Smooth muscle cell (in vitro differentiated cells): ENCODE measurements around the gene KMT2B. TPM values are rescaled to one million over a fixed set of nuclear protein-coding genes. Genes with fewer than 3 reads are reported as not detected.
A peak's percentile ranks its signal among the peaks of the same experiment; 100 is the strongest.

Source experiments
- DNase-seq: peaks from one replicate; lab custom pipeline; 2025; ENCODE audit not compliant: unreplicated experiment; lab: John Stamatoyannopoulos, UW
- H2AFZ ChIP-seq: fragments of 200-600 bp; sonication (generic); 2 replicates; pipeline ENCODE4 v1.6.0; 2016; ENCODE audit warnings: antibody characterized with exemption, low read depth, mild to moderate bottlenecking
- H3F3A ChIP-seq: fragments of 200-600 bp; sonication (generic); 2 replicates; pipeline ENCODE4 v1.6.0; 2017; ENCODE audit warnings: antibody characterized with exemption, low read depth
- H3K27ac ChIP-seq: fragments of 200-600 bp; sonication (generic); 2 replicates; pipeline ENCODE4 v1.5.1; 2016; ENCODE audit warnings: low read depth, mild to moderate bottlenecking
- H3K27me3 ChIP-seq: fragments of 200-600 bp; sonication (generic); 2 replicates; pipeline ENCODE4 v1.6.1; 2016; ENCODE audit warnings: low read depth, mild to moderate bottlenecking
- H3K36me3 ChIP-seq: fragments of 200-600 bp; sonication (generic); 2 replicates; pipeline ENCODE4 v1.5.1; 2016; ENCODE audit warnings: low read depth
- H3K4me1 ChIP-seq: fragments of 200-600 bp; sonication (generic); 2 replicates; pipeline ENCODE4 v1.5.1; 2016; ENCODE audit warnings: low read depth
- H3K4me2 ChIP-seq: fragments of 200-600 bp; sonication (generic); 2 replicates; pipeline ENCODE4 v1.6.0; 2016; ENCODE audit warnings: mild to moderate bottlenecking
- H3K4me3 ChIP-seq: fragments of 200-600 bp; sonication (generic); 2 replicates; pipeline ENCODE4 v1.5.1; 2016; ENCODE audit warnings: mild to moderate bottlenecking
- H3K79me2 ChIP-seq: fragments of 200-600 bp; sonication (generic); 2 replicates; pipeline ENCODE4 v1.6.0; 2016; ENCODE audit warnings: low read depth, mild to moderate bottlenecking
- H3K9ac ChIP-seq: fragments of 200-600 bp; sonication (generic); 2 replicates; pipeline ENCODE4 v1.6.0; 2016; ENCODE audit warnings: low read depth
- H3K9me3 ChIP-seq: fragments of 200-600 bp; sonication (generic); replicated peaks from 2 replicates; pipeline ENCODE4 v1.5.1; 2016; ENCODE audit warnings: low read depth
- H4K20me1 ChIP-seq: fragments of 200-600 bp; sonication (generic); 2 replicates; pipeline ENCODE4 v1.6.0; 2016; ENCODE audit warnings: low read depth
- CTCF ChIP-seq: fragments of 200-600 bp; sonication (generic); IDR thresholded peaks from 2 replicates; pipeline ENCODE4 v1.5.1; 2017; ENCODE audit warnings: borderline replicate concordance, mild to moderate bottlenecking, antibody characterized with exemption; ENCODE audit not compliant: insufficient read depth, poor library complexity, severe bottlenecking
- WGBS: methylation state at CpG from one replicate; pipeline ENCODE4 v1.1.7; 2016; ENCODE audit warnings: low lambda C conversion rate; 5-methylcytosine and 5-hydroxymethylcytosine counted together
- polyA plus RNA-seq: library from polyadenylated mRNA; unstranded; fragments of >200 nt; fragmentation: Nextera tagmentation; extraction: Ambion mirVana; gene quantifications from 2 replicates; pipeline ENCODE4 v1.2.1, GENCODE V29; 2016
- total RNA-seq: library from RNA; depleted of rRNA; stranded (reverse); fragments of >200 nt; gene quantifications from 2 replicates; pipeline ENCODE4 v1.2.3, GENCODE V29; 2014

KMT2B gene
- total and polyA plus RNA-seq, 2 experiments from 2014 or later, result 8.8 to 31.1 TPM

GRCh38 chr19:35752746-35753350, 35.0 kb downstream of the KMT2B start:
- WGBS, result 95% methylated on average over 20 of the region's 20 CpGs
- Histone ChIP-seq H3K9ac (no peak overlapping the region), H2AFZ (no peak overlapping the region), H3F3A (peaks cover 27% of the 10 kb centered on the region), H3K27me3 (no peaks in the 10 kb centered on the region), H3K4me2 (no peak overlapping the region), H3K27ac (no peak overlapping the region), H3K4me1 (peaks cover 23% of the 10 kb centered on the region), H3K36me3 (no peaks in the 10 kb centered on the region), H3K9me3 (no peaks in the 10 kb centered on the region), H3K79me2 (peaks cover 24% of the 10 kb centered on the region), H3K4me3 (no peak overlapping the region), H4K20me1 (peaks cover 11% of the 10 kb centered on the region)
- TF ChIP-seq CTCF, result no peak
- DNase-seq, result no peak

GRCh38 chr19:35753634-35754369, 36.0 kb downstream of the KMT2B start:
- no peaks in the 10 kb centered on the region for H3K27me3 ChIP-seq
- no peak for DNase-seq
- no peak overlapping the region for H2AFZ ChIP-seq
- H3K4me3 ChIP-seq, result no peak overlapping the region
- H4K20me1 ChIP-seq, result peaks cover 12% of the 10 kb centered on the region
- no peak overlapping the region for H3K9ac ChIP-seq
- no peak overlapping the region for H3K4me2 ChIP-seq
- TF ChIP-seq CTCF, result no peak
- H3K4me1 ChIP-seq, result peaks cover 26% of the 10 kb centered on the region
- peaks cover 27% of the 10 kb centered on the region for H3F3A ChIP-seq
- no peaks in the 10 kb centered on the region for H3K36me3 ChIP-seq
- H3K9me3 ChIP-seq, result no peaks in the 10 kb centered on the region
- no peak overlapping the region for H3K27ac ChIP-seq
- WGBS, result 90% methylated on average over 20 of the region's 20 CpGs
- H3K79me2 ChIP-seq, result peaks cover 25% of the 10 kb centered on the region

DNA sequence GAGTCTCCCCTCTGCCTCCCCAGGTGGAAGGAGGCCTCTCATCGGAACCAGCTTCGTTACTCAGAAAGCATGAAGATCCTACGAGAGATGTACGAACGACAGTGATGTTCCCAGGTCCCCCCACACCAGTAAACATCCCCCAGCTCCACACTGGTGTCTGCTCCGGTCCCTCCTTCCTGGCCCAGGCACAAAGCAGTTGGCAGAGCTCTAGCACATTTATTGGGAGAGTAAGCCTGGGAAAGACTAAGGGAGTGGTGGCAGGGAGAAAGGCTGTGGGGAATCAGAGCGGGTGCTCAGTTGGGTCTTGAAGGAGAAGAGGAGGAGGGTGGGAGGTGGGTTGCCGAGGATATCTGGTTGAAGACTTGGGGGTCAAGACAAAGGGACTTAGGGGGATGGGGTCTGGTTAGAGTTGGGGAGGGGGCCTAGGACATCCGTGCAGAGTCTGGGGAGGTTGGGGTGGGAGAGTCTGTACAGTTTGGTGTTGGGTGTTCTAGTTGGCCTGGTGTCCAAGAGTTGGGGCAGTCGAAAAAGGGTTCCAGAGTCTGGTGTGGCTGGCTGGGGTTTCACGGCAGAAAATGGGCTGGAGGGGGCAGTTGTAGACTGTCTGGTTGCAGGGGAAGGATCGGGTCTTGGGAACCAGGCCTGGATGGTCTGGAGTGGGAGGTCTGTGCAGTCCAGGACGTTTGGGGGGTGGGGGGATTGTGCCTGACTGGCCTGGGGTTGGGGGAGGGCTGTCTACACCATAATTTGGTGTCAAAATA, 36.7 kb downstream of the KMT2B start:
- H2AFZ ChIP-seq, result no peak overlapping the region
- no peaks in the 10 kb centered on the region for H3K27me3 ChIP-seq
- H3K36me3 ChIP-seq, result no peaks in the 10 kb centered on the region
- peak overlapping the region; percentile 69 for H3K4me3 ChIP-seq
- no peaks in the 10 kb centered on the region for H3K9me3 ChIP-seq
- peaks cover 27% of the 10 kb centered on the region for H3F3A ChIP-seq
- no peak for TF ChIP-seq CTCF
- H4K20me1 ChIP-seq, result peaks cover 19% of the 10 kb centered on the region
- peak overlapping the region; percentile 99 for H3K27ac ChIP-seq
- DNase-seq, result no peak
- H3K4me1 ChIP-seq, result peaks cover 28% of the 10 kb centered on the region
- peaks cover 26% of the 10 kb centered on the region for H3K79me2 ChIP-seq
- H3K9ac ChIP-seq, result peak overlapping the region; percentile 91
- 79% methylated on average over 13 of the region's 13 CpGs for WGBS
- H3K4me2 ChIP-seq, result peak overlapping the region; percentile 86
